Renal cortex interstitium (tissue), 15 donors: ENCODE data around the gene RAB11FIP5. TPM values are rescaled to one million over a fixed set of nuclear protein-coding genes. Genes with fewer than 3 reads are reported as not detected.
"Not testable (repeated sequence)": the region's sequence is repeated elsewhere in the genome, so short reads cannot be mapped to it uniquely, and the experiment has no call there.

Source experiments
- DNase-seq, 11 donors: peaks; one replicate each; pipeline ENCODE4 v3.0.0-alpha.2; 2013; ENCODE audit warnings: low read depth in 9 of 11, low spot score in 4 of 11; ENCODE audit errors: extremely low read depth in 1 of 11
- long read RNA-seq, 16 experiments: transcript quantifications; one replicate each; lab custom pipeline, GENCODE V29; 2026
- polyA plus RNA-seq, 3 donors: library from polyadenylated mRNA; unstranded; fragments of 120-200 nt; gene quantifications; one replicate each; pipeline ENCODE4 v1.2.1, GENCODE V29; 2013; ENCODE audit not compliant: insufficient read length in 3 of 3

The RAB11FIP5 gene, protein sequence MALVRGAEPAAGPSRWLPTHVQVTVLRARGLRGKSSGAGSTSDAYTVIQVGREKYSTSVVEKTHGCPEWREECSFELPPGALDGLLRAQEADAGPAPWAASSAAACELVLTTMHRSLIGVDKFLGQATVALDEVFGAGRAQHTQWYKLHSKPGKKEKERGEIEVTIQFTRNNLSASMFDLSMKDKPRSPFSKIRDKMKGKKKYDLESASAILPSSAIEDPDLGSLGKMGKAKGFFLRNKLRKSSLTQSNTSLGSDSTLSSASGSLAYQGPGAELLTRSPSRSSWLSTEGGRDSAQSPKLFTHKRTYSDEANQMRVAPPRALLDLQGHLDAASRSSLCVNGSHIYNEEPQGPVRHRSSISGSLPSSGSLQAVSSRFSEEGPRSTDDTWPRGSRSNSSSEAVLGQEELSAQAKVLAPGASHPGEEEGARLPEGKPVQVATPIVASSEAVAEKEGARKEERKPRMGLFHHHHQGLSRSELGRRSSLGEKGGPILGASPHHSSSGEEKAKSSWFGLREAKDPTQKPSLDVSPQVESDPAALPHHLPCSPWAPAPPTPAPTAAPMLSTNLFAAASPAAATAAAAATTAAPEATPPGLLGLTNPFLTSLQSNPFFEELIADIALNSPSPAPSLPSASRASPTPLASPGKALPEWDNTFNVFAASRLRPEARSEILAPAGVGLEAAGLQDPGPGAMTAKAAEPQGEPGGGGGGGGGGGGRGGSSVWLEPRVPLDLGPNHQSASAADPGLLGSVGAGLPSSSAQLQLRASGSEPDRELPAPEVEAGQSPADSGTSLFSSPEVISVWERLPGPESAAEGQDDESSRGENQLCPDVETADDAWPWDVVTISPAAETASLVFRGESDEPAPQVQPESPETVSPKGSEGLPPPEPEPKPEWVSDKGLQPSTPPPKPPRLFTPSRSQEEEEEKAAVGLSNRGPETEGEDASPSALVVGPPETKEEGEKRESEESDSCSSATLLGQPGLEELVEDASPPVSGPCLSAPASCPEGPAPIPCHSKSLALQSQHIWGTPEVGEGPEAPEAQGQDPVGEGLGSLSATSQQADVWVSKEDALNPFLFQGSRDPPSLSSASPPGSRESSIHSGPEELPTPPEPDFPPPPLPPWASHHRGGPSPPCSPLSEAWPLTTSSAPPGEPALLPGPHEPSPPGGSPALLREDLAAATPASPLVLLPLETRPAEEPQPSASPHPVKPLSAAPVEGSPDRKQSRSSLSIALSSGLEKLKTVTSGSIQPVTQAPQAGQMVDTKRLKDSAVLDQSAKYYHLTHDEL (N-terminal part only)
- 10 to 100 TPM; 44.6 to 46.4 (median 45.6) TPM for polyA plus RNA-seq
- long read RNA-seq, donor 1, full-length matches to known transcripts, result 4 of 4 reads
- long read RNA-seq, donor 1, partial matches to known transcripts, result 0 of 4 reads
- long read RNA-seq, donor 1, other reads (novel, unspliced or antisense), result 0 of 4 reads
- long read RNA-seq, donor 2, full-length matches to known transcripts, result 3 of 18 reads
- long read RNA-seq, donor 2, partial matches to known transcripts, result 15 of 18 reads
- long read RNA-seq, donor 2, other reads (novel, unspliced or antisense), result 0 of 18 reads
- long read RNA-seq, donor 3, full-length matches to known transcripts, result 5 of 5 reads
- long read RNA-seq, donor 3, partial matches to known transcripts, result 0 of 5 reads
- long read RNA-seq, donor 3, other reads (novel, unspliced or antisense), result 0 of 5 reads
- long read RNA-seq, donor 4, full-length matches to known transcripts, result 2 of 8 reads
- long read RNA-seq, donor 4, partial matches to known transcripts, result 6 of 8 reads
- long read RNA-seq, donor 4, other reads (novel, unspliced or antisense), result 0 of 8 reads
- long read RNA-seq, donor 5, result 0 reads
- long read RNA-seq, donor 6, result 0 reads
- long read RNA-seq, donor 7, full-length matches to known transcripts, result 1 of 1 reads
- long read RNA-seq, donor 7, partial matches to known transcripts, result 0 of 1 reads
- long read RNA-seq, donor 7, other reads (novel, unspliced or antisense), result 0 of 1 reads
- long read RNA-seq, donor 8, full-length matches to known transcripts, result 8 of 20 reads
- long read RNA-seq, donor 8, partial matches to known transcripts, result 12 of 20 reads
- long read RNA-seq, donor 8, other reads (novel, unspliced or antisense), result 0 of 20 reads
- long read RNA-seq, donor 9, full-length matches to known transcripts, result 2 of 7 reads
- long read RNA-seq, donor 9, partial matches to known transcripts, result 5 of 7 reads
- long read RNA-seq, donor 9, other reads (novel, unspliced or antisense), result 0 of 7 reads
- long read RNA-seq, donor 10, full-length matches to known transcripts, result 1 of 1 reads
- long read RNA-seq, donor 10, partial matches to known transcripts, result 0 of 1 reads
- long read RNA-seq, donor 10, other reads (novel, unspliced or antisense), result 0 of 1 reads
- long read RNA-seq, donor 11, full-length matches to known transcripts, result 1 of 7 reads
- long read RNA-seq, donor 11, partial matches to known transcripts, result 6 of 7 reads
- long read RNA-seq, donor 11, other reads (novel, unspliced or antisense), result 0 of 7 reads
- long read RNA-seq, donor 12, full-length matches to known transcripts, result 1 of 1 reads
- long read RNA-seq, donor 12, partial matches to known transcripts, result 0 of 1 reads
- long read RNA-seq, donor 12, other reads (novel, unspliced or antisense), result 0 of 1 reads
- long read RNA-seq, donor 13, full-length matches to known transcripts, result 6 of 40 reads
- long read RNA-seq, donor 13, partial matches to known transcripts, result 34 of 40 reads
- long read RNA-seq, donor 13, other reads (novel, unspliced or antisense), result 0 of 40 reads
- long read RNA-seq, donor 14, full-length matches to known transcripts, result 2 of 13 reads
- long read RNA-seq, donor 14, partial matches to known transcripts, result 11 of 13 reads
- long read RNA-seq, donor 14, other reads (novel, unspliced or antisense), result 0 of 13 reads
- long read RNA-seq, donor 15, result 0 reads
- long read RNA-seq, donor 16, full-length matches to known transcripts, result 9 of 17 reads
- long read RNA-seq, donor 16, partial matches to known transcripts, result 8 of 17 reads
- long read RNA-seq, donor 16, other reads (novel, unspliced or antisense), result 0 of 17 reads

DNA sequence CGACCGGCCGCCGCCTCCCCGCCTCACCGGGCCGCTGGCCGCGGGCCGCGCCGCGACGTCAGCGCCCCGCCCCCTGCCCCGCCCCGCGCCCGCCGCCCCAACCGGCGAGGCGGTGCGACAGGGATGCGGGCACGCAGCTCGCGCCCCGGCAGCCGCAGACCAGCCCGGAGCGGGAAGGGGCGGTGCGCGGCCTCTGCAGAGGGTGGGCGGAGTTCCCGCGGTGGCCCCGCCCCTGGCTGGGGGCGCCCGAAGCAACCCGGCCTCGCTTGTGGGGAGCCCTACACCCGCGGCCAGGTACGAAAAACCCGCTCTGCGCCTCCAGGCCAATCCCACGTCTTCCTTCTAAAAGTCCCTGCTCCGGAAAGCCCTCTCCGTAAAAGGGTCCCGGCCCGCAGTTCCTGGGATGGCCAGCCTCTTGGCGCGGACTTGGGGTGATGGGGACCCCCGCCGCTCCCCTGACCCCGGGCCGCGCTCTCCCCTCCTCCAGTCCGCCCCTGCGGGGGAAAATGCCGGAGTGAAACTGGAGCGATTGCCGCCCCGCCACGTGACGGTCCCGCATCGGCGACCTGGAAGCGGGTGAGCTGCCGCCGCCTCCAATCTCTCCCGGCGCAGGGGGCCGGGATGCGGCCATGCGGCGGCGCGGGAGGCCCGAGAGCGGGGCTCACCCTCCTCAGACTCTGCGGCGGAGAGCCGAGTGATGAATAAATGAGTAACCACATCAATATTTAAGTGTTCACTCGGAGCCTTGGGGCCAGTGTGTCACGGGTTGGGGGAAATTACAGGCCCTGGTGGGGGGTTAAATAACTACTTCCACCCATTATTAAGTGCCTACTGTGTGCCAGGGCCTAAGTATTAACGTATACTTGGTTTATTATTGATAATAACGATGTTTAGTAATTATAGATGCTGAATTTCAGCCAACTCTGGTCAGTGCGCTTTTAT, at the start of gene RAB11FIP5:
TSS of gene RAB11FIP5 (minus strand) at position 36 of the 942 bp plus-strand sequence. CDS start 171 bp downstream, outside the sequence.
- DNase-seq, result peak in 7 of 11 donors; percentile 47 to 65 (median 59)

DNA sequence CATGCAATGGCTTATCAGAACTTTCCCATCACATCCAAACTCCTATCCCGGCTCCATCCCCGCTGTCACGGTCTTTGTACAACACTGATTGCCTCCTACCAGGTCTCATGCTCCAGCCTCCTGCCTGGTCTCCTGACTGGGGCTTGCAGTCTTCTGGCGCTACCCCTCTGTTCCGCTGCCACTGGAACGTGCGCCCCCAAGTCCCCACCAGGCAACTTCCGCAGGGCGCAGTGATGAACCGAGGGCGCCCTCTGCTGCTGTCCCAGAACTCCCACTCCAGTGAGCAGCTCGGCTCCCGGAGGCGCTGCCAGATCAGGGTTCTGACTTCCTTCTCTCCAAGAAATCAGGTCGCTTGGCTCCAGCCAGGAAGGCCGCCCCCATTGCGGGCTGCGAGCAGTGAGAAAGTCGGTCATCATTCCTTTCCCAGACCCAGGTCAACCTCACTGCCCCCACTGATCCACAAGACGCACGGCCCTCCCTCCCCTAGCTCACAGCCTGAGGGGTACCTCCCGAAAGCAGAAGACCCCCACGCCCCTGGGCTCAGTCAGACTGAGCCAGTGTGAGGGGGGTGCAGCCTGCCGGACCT, 43.9 kb upstream of the RAB11FIP5 start:
- DNase-seq, result peak in 2 of 11 donors; percentile 43 to 44

DNA sequence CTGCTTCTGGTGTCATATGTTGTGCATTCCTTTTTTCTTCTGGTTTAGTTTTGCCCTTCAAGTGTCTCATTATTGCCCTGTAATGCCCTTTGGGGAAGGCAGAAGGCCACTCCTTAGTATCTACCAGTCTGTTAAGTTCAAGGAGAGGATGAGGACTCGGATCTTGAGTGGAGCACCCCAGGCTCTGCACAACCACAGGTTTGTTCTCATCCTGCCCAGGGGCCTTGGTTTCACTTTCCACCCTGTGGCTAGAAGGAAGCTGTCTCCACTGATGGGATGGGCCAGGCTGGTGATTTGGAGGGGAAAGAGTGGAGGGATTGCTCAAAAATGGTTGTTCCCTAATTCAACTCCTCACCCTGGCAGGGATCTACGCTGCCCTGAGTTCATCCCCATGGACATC, 30.2 kb upstream of the RAB11FIP5 start:
- no peak for DNase-seq

DNA sequence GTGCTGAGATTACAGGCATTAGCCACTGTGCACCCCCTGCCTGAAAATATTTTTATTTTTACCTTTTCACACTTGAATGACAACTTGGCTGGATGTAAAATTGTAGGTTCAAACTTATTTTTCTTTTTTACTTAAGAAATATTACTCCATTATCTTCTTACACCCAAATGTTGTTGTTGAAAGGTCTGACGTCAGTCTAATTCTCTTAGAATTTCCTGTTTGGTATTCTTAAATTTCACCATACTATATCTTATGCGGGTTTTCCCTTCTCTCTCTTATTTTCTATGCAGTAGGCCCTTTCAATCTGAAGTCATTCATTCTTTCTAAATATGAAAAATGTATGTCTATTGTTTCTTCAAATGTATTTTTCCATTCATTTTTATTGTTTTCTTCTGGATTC, 29.1 kb upstream of the RAB11FIP5 start:
- no peak for DNase-seq

GRCh38 chr2:73135236-73135635, 22.5 kb upstream of the RAB11FIP5 start:
- DNase-seq, result no peak

DNA sequence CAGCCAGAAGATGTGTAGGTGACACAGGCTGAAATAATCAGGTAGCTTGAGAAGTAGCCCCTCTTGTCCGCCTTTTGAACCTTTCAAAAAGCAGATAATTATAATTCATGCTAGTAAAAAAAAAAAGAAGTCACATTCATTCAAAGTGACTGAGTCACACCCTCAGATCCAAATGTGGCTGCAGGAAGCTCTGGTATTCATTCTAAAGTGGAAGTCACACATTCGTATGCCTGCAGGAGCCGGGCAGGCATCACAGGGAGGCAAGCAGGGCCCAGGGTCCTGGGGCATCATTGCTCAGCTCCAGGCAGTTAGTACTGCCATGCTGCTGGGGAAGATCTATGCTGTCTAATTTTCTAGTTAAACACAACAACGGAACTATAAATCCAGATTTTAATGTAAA, 21.7 kb upstream of the RAB11FIP5 start:
- no peak for DNase-seq

DNA sequence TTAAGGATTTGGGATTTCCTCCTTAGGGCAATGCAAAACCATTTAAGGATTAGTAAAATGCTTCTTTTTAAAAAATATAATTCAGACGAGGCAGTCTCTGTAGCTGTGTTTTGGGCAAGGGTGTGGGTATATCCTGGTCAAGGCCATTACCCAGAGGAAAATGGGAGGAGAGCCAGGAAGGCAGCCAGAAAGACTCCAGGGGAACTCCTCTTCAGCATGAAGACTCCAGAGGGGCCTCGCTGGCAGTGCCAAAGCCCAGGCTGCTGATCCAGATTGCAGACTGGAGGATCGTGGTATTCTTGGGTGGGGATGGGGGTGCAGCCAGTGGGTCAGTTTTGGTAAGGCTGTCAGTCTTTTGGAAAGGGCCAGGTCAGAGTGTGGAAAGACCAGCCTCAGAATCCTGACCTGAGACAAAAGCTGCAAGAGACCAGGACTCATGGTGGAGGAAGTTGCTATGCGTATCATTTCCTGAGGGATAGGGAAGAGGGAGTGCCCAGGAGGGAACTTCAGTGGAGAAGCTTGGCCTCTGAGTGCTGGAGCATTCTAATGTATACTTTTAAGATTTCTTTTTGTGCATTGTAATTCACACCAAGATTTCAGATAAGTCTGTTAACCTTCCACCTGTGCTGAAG, 20.9 kb upstream of the RAB11FIP5 start:
- no peak for DNase-seq

DNA sequence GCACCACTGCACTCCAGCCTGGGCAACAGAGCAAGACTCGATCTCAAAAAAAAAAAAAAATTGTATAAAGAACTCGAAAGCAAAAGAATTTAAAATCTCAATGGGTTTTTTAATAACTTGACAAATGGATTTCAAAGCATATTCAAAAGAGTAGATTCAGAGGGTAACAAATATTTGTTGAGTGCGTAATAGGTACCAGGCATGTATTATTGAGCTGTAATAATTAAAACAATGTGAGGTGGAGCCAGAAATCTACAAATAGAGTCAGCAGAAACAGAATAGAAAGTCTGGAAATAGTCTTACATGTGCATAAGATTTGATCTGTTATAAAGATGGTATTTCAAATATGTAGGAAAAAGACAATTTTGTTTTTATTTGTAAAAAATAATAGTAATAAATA, 19.1 kb upstream of the RAB11FIP5 start:
- no peak for DNase-seq

DNA sequence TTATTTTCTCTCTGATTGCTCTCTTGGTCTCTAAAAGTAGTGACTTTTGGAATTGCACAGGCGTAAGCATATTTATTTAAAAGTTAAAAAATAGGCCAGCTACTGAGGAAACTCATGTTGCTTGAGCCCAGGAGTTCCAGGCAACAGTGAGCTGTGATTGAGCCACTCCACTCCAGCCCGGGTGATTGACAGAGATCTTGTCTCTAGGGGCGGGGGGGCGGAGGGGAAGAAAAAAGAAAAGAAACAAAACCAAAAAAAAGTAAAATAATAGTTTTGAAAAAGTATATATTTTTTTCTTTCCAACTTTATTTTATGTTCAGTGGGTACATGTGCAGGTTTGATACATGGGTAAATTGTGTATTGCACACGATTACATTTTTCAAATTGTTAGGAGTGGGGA, 18.0 kb upstream of the RAB11FIP5 start:
- no peak for DNase-seq

- no peak for DNase-seq
Measured at GRCh38 chr2:73128841-73129535, 16.2 kb upstream of the RAB11FIP5 start.

DNA sequence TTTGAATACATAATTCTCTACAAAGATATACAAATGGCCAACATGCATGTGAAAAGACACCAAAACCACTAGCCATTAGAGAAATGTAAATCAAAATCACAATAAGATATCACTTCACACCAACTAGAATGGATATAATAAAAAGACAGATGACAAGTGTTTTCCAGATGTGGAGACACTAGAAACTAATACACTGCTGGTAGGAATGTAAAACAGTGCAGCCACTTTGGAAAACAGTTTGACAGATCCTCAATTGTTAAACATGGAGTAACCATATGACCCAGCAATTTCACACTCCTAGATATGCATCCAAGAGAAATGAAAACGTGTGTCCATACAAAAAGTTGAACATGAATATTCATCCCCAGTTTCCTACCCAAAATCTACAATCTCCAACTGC, 9.8 kb upstream of the RAB11FIP5 start:
- no peak for DNase-seq

DNA sequence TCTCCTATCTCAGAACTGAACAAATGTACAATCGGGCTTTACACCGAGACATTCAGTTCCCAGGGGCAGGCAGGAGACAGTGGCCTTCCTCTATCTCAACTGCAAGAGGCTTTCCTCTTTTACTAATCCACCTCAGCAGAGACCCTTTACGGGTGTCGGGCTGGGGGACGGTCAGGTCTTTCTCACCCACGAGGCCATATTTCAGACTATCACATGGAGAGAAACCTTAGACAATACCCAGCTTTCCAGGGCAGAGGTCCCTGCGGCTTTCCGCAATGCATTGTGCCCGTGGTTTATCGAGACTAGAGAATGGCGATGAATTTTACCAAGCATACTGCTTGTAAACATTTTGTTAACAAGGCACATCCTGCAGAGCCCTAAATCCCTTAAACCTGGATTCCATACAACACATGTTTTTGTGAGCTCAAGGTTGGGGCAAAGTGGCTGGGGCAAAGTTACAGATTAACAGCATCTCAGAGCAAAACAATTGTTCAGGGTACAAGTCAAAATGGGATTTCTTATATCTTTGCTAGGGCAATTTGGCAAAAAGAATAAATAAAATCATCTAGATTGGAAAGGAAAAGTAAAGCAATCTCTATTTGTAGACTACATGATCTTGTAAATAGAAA, 7.0 kb upstream of the RAB11FIP5 start:
- DNase-seq, result not testable (repeated sequence)

DNA sequence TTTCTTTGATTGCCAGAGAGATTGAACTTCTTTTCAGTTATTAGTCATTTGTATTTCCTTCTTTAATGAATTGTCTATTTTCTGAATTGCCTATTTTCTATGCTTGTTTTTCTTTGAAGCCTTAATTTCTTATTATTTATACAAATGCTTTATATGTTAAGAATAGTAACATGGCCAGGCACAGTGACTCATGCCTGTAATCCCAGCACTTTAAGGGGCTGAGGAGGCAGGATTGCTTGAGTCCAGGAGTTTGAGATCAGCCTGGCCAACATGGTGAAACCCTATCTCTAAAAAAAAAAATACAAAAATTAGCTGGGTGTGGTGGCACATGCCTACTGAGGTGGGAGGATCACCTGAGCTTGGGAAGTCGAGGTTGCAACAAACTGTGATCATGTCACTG, 4.7 kb upstream of the RAB11FIP5 start:
- no peak for DNase-seq
